ENCODE measurements around the gene GUCY1A1.

The GUCY1A1 gene

GRCh38 chr4:155742310-155743015 is 75.8 kb downstream of the GUCY1A1 start:
- no peak for DNase-seq (ENCODE audit: low read depth)

- peak; percentile 82 for DNase-seq (ENCODE audit: low read depth)
Observed at GRCh38 chr4:155745984-155746383, 79.3 kb downstream of the GUCY1A1 start.

DNA sequence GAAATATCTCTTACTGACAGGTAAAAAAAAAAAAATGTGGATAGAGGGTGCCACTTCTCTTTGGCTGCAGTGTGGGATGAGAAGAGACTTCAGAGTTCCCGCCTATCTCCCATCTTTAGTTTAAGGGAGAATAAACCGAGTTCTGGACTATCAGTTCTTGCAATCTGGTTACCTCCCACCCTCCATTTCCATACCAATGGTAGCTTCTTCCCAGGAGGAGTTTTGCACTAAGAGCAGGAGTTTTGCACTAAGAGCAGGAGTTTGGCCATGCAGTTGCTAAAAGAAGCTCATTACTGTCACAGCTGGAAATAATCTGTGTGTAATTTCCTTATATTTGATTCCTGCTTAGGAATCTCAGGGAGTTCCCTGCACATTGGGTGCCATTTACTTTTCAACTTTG is 81.4 kb downstream of the GUCY1A1 start:
- DNase-seq (ENCODE audit: low read depth), result no peak

DNA sequence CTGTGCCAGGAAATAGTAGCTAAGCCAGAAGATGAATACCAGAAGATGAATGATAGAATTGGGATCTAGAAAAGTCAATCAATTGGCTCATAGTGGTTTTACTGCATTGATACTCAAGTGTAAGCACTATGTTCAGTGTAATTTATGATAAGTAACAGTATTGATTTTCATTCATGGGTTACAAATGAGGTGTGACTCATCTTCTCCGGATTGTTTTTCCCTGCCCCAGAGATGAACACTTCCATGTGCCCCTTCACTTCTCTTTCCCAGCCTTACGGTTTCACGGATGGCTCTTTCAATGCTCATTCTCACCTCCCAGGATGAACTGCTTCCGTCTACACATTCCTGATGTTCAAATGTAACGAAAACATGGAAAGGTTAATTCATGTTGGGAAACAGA is 82.4 kb downstream of the GUCY1A1 start:
- no peak for DNase-seq (ENCODE audit: low read depth)

GRCh38 chr4:155751569-155751968 is 84.9 kb downstream of the GUCY1A1 start:
- DNase-seq (ENCODE audit: low read depth), result no peak

DNA sequence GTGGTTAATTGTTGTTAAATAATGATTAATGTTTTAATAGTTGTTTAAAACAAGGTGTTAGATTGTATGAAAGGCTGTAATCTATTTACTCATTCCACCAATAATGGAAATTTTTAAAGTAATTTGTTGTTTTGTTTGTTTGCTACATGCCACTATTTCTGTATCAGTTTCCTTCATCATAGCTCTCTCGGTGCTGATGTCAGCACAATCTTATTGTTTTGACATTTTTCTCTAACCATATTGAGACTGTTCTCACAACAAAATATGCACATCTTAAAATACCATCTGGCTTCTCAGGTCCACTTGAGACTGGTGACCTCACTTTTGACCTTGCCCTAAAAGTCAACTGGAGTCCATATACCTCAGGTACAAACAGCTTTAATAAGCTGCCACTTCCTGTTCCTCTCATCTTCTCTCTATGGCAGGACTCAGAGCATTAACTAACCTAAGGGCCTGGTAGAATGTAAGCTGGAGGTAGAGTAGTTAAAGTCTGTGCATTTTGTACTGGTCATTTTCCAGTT is 91.2 kb downstream of the GUCY1A1 start:
- DNase-seq (ENCODE audit: low read depth), result no peak

GRCh38 chr4:155758481-155759371 is 92.1 kb downstream of the GUCY1A1 start, which contains the start of gene GUCY1B1:
TSS of gene GUCY1B1 (plus strand) at chr4:155759021. CDS start at chr4:155759141, 120 bp downstream.
- peak; percentile 94 for DNase-seq (ENCODE audit: low read depth)

DNA sequence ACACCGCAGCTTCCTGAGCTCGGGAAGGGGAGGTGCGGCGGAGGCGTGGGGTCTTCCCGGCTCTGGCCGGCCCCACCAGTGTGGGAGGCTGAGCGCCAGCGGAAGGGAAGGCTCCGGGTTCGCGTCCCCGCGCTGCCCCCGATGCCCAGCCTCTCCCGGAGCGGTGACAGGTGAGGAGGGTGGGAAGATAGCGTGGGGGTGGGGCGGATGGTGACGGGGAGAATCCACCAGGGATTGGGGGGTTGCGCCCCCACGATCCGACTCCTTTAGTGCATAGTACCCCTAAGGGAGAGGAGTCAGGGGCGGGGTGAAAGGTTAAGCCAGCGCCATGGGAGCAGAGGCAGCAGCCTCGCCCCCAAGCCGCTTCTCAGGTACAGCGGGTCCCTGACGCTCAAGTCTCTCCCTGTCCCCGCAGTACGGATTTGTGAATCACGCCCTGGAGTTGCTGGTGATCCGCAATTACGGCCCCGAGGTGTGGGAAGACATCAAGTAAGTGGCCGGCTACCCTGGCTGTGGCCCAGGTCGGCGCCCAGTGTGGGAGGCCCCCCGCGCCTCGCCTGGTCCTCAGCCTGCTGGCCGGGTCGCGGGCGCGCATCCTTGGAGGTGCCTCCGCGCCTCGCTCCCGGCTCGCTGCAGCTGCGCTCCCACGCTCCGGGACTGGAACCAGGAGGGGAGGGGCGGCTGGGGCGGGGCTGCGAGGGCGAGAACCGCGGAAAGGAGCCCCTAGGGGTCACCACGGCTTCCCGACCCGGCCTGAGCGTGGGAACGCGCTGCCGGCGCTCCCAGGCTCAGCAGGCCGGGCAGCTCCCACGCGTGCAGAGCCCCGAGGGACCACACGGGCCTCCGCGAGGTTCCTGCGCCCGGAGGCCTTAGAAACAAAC is 93.0 kb downstream of the GUCY1A1 start:
- DNase-seq (ENCODE audit: low read depth), result peak; percentile 78

DNA sequence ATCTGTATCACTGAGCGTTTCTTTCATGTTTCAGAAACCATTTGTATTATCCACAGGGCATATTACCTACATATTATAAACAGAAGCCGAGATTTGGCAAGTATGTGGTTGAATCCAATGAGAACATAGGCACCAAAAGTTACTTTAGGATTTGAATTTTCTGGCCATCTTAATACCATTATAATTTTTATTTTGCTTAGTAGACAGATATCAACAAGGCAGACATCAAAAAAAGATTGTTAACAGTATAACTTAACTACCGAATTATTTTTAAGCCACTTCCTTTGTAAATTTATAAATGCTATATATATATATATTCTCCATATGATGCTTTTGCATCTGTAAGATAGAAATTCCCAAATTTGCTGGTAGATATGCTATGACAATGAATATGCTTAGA is 94.4 kb downstream of the GUCY1A1 start:
- DNase-seq (ENCODE audit: low read depth), result no peak

DNA sequence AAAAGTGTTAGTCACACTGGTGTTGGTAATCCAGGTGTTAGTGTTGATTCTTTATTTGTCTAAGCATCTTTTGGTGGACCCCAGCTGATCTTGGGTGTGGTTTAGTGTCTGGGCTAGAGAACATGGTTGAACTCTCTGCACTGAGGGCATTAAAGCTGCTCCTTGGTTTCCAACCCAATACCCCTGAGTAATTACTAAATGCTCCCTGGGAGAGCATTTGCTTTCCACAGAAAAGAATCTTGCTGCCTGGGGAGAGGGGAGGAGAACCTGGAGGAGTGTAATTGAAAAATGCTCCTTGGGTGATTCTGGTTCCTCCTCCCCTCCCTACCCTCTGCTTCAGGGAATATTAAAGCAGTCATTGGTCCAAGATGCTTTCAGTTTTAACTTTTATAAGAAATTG is 95.3 kb downstream of the GUCY1A1 start:
- peak; percentile 41 for DNase-seq (ENCODE audit: low read depth)

- no peak for DNase-seq (ENCODE audit: low read depth)
Observed at GRCh38 chr4:155762334-155762733, 95.7 kb downstream of the GUCY1A1 start.

GRCh38 chr4:155763551-155763950 is 96.9 kb downstream of the GUCY1A1 start:
- no peak for DNase-seq (ENCODE audit: low read depth)

- no peak for DNase-seq (ENCODE audit: low read depth)
Observed at GRCh38 chr4:155765149-155765548, 98.5 kb downstream of the GUCY1A1 start.

- no peak for DNase-seq (ENCODE audit: low read depth)
Observed at GRCh38 chr4:155766622-155767021, 100.0 kb downstream of the GUCY1A1 start.

- no peak for DNase-seq (ENCODE audit: low read depth)
Observed at GRCh38 chr4:155768370-155768769, 101.7 kb downstream of the GUCY1A1 start.

DNA sequence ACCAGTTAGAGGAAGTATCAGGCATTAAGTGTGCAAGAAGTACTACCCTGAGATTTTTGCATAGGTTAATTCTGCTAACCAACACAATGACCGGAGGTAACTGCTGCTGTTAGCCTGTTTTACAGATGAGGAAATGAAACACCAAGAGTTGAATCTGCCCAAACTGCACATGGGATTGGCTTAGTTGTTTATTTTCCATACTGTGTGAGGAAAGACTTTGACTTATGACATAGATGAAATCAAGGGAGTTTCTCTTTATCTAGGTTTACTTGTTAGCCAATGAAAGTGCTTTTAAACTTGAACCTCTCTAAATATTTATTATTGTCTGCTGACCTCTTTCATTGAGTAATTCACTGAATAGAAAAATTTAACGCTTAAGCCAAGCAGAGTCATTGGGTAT is 102.4 kb downstream of the GUCY1A1 start:
- DNase-seq (ENCODE audit: low read depth), result peak; percentile 67

GRCh38 chr4:155772459-155773195 is 106.0 kb downstream of the GUCY1A1 start:
- DNase-seq (ENCODE audit: low read depth), result peak; percentile 31

- no peak for DNase-seq (ENCODE audit: low read depth)
Observed at GRCh38 chr4:155773196-155773800, 106.7 kb downstream of the GUCY1A1 start.

- DNase-seq (ENCODE audit: low read depth), result no peak
Observed at GRCh38 chr4:155774033-155774432, 107.4 kb downstream of the GUCY1A1 start.

DNA sequence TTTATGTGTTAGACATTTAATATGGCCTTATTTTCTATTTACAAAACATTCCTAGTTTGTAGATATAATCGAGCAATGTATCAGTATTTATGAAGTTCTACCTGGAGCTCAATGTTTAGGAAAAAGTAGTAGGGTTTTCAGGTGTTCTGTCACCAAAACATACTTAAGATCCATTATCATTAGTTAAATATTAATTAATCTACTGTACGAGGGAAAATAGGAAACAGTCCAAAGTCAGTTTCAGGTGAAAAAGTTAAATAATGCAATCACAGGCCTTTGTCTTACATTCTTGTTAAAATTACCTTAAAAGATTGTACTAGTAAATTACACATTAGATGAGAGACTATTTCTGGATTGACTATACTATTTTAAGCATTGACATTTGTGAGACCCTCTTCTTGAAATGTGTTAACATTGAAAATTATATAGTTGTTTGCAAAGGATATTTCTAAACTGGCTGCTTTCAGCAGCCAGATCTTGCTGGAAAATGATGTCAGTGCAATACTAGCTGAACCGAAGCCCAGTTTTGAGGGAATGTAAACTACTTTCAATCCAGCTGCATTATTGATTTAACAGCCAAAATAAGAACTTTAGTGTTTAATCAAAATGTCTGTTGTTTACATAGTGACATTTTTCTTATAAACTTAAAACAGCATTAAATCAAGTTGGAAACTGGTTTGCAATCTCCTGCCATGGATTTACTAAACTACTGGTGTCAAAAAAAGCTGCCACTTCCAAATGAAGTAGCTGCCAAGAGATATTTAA is 111.5 kb downstream of the GUCY1A1 start:
- no peak for DNase-seq (ENCODE audit: low read depth)
